Upper lobe of right lung (tissue), 1 donor: ENCODE results near the gene SSBP1. TPM values are rescaled to one million over a fixed set of nuclear protein-coding genes. Genes with fewer than 3 reads are reported as not detected.

Experiments used
- ATAC-seq: fragments of 200-7000 bp; cut with Tn5 transposase; one replicate; pipeline ENCODE4 v1.9.1; 2020; ENCODE audit warnings: mild to moderate bottlenecking, moderate library complexity
- DNase-seq: peaks from one replicate; pipeline ENCODE4 v3.0.0-alpha.2; 2020
- H3K27ac ChIP-seq: fragments of 200-600 bp; one replicate; pipeline ENCODE4 v1.8.0; 2022
- H3K27me3 ChIP-seq: fragments of 200-600 bp; one replicate; pipeline ENCODE4 v1.8.0; 2022; ENCODE audit warnings: mild to moderate bottlenecking
- H3K36me3 ChIP-seq: fragments of 200-600 bp; one replicate; pipeline ENCODE4 v1.8.0; 2022
- H3K4me1 ChIP-seq: fragments of 200-600 bp; one replicate; pipeline ENCODE4 v1.8.0; 2022
- H3K4me3 ChIP-seq: fragments of 200-600 bp; one replicate; pipeline ENCODE4 v1.8.0; 2022; ENCODE audit warnings: mild to moderate bottlenecking
- H3K9me3 ChIP-seq: fragments of 200-600 bp; one replicate; pipeline ENCODE4 v1.8.0; 2022
- intact Hi-C: fragments of 100-400 bp; cut with DNase I; formaldehyde crosslinking; loops from one replicate; pipeline ENCODE4 v1.11.0; 2022
- total RNA-seq: library from RNA; stranded (reverse); fragmentation: NEBNext Ultra II Directional; extraction: Animal tissue kit (Norgen Biotek cat#: 25700); gene quantifications from one replicate; pipeline ENCODE4 v1.2.1, GENCODE V29; 2021
- TF ChIP-seq, protein P1 (sequence below): fragments of 200-600 bp; IDR thresholded peaks from one replicate; pipeline ENCODE4 v1.8.0; 2022; ENCODE audit warnings: antibody characterized with exemption
- donor health status: DM: no; HTN: yes; CAD: no; lungs with severe emphysema.

Gene SSBP1
- total RNA-seq, 1 donor from 2014 or later, result 64.9 TPM

DNA sequence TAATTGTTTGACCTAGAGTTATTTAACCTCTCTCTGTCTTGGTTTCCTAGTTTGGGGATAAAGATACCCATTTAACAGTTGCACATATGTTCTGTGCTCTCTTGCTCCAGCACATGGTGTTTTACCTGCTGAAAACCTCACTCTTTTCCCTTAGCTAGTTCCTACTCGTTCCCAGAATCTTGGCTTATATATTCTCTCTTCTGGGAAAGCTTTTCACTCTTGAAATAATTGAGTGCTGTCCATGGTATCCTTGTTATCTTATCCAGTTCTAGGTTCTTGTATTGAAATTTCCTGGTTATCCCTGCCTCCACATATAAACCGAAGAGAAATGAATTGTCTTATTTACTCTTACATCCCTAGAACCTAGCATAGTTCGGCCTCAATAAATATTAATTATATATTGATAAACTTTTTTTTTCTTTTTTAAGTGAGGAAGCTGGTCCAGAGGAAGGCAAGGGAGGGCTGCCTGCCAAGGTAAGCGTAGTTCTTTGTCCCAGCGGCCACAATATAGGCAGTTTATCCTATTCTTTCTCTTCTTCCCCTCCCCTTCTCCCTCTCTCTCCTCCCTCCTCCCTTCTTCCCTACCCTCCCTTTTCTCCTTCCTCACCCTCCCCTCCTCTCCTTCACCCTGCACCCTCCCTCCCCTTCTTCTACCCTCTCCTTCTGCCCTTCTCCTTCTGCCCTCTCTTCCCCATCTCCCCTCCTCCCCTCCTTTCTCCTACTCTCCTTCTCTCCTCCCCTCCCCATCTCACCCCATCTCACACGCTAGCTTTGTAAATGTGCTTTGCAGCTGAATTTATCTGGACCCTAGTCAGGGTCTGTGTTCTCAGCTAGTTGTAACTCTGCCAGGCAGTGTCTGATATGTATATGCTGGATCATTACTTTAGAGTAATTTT is 22.1 kb upstream of the SSBP1 start:
- Histone ChIP-seq H3K9me3 (no peaks in the 10 kb centered on the region), H3K27me3 (no peaks in the 10 kb centered on the region), H3K36me3 (no peaks in the 10 kb centered on the region), H3K4me1 (no peaks in the 10 kb centered on the region), H3K27ac (no peak overlapping the region), H3K4me3 (no peak overlapping the region)
- intact Hi-C loops, result no loop called here
- DNase-seq (no peak), ATAC-seq (no peak)
- TF ChIP-seq, protein P1, sequence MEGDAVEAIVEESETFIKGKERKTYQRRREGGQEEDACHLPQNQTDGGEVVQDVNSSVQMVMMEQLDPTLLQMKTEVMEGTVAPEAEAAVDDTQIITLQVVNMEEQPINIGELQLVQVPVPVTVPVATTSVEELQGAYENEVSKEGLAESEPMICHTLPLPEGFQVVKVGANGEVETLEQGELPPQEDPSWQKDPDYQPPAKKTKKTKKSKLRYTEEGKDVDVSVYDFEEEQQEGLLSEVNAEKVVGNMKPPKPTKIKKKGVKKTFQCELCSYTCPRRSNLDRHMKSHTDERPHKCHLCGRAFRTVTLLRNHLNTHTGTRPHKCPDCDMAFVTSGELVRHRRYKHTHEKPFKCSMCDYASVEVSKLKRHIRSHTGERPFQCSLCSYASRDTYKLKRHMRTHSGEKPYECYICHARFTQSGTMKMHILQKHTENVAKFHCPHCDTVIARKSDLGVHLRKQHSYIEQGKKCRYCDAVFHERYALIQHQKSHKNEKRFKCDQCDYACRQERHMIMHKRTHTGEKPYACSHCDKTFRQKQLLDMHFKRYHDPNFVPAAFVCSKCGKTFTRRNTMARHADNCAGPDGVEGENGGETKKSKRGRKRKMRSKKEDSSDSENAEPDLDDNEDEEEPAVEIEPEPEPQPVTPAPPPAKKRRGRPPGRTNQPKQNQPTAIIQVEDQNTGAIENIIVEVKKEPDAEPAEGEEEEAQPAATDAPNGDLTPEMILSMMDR, result no peak

DNA sequence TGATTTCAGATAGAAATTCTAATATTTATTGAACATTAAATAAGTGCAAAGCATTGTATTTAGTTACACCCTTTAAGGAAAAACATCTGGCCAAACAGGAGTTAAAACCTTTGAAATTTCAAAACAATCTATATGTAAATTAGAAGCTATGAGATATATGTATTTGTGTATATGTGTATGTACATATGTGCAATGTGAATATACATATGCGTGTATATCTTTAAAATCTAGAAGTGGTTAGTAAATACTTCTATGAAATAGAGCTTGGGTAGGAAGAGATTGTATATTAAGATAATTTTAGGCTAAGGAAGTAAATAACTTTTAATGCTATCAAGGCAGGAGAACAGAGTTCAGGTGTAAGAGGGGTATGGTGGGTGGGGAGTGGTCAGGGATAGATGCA is 20.7 kb upstream of the SSBP1 start:
- Histone ChIP-seq H3K4me1 (no peaks in the 10 kb centered on the region), H3K27me3 (no peaks in the 10 kb centered on the region), H3K9me3 (no peaks in the 10 kb centered on the region), H3K4me3 (no peak overlapping the region), H3K27ac (no peak overlapping the region), H3K36me3 (no peaks in the 10 kb centered on the region)
- intact Hi-C loops, result no loop called here
- no peak for ATAC-seq
- no peak for DNase-seq
- TF ChIP-seq, protein P1, result no peak

DNA sequence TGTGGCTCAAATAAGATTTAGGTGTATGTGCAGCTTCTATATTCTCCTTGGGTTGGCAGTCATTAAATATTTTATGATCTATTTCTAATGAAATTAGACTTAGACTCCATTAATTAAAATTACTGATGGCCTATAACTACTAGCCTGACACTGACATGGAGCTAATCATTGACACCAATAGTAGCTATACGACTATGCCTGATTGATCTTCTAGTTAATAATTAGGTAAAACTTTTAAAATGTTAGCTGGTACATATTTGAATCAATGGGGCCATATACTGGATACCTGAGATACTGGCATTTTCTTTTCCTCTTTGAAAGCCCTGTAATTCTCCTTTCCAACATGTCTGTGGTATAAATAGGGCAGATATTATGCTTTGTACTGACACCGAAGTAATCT is 15.6 kb upstream of the SSBP1 start:
- intact Hi-C loops, result no loop called here
- TF ChIP-seq, protein P1, result no peak
- H3K36me3 ChIP-seq, result no peaks in the 10 kb centered on the region
- H3K9me3 ChIP-seq, result no peaks in the 10 kb centered on the region
- no peaks in the 10 kb centered on the region for H3K4me1 ChIP-seq
- no peaks in the 10 kb centered on the region for H3K27me3 ChIP-seq
- H3K27ac ChIP-seq, result no peak overlapping the region
- DNase-seq, result no peak
- ATAC-seq, result no peak
- no peak overlapping the region for H3K4me3 ChIP-seq

DNA sequence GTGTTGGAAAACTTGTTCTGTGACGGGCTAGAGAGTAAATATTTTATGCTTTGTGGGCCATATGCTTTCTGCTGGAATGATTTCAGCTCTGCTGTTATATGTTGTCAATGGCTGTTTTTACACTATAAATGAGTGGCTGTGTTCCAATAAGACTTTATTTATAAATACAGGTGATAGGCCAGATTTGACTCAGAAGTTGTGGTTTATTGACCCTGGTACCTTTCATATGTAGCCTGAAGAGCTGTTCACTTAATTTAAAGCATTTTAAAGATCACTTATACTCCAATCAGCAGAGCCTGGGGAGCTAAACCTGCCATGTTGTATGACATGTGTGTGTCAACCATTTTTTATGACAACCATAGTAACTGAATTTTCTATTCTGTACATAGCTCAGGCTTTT is 9.1 kb upstream of the SSBP1 start:
- intact Hi-C loops, result no loop called here
- DNase-seq (no peak), ATAC-seq (no peak)
- no peaks in the 10 kb centered on the region for H3K4me1 ChIP-seq
- no peak overlapping the region for H3K4me3 ChIP-seq
- H3K27me3 ChIP-seq, result no peaks in the 10 kb centered on the region
- H3K9me3 ChIP-seq, result no peaks in the 10 kb centered on the region
- no peak overlapping the region for H3K27ac ChIP-seq
- TF ChIP-seq, protein P1, result no peak
- H3K36me3 ChIP-seq, result no peaks in the 10 kb centered on the region

DNA sequence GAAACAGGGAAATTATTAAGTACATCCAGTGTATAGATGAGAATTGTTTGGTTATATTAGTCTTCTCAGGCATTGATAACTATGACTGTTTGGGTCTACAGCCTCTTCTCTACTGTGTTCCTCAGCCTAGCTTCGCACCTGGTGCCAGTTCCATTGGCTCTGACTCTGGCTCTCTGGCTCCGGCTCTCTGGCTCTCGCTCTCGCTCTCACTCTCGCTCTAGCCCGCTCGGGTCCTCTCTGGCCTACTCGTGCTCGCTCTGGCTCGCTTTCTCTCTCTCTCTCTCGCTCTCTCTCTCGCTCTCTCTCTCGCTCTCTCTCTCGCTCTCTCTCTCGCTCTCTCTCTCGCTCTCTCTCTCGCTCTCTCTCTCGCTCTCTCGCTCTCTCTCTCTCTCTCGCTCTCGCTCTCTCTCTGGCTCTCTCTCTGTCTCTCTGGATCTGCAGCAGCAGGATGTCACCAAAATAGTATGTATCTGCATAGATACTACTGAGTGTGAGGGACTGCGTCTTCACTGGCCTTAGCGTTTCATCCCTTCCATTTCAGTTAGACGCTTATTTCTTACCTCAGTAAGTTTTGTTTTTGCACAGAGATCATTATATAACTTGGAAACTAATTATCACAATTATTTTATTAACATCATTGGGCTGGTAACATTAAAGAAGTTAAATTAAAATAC is 6.5 kb upstream of the SSBP1 start:
- no peaks in the 10 kb centered on the region for H3K27me3 ChIP-seq

More for the DNA sequence above, 6.5 kb upstream of the SSBP1 start:
- DNase-seq (no peak), ATAC-seq (no peak)
- Histone ChIP-seq H3K27ac (no peak overlapping the region), H3K9me3 (no peaks in the 10 kb centered on the region), H3K4me1 (no peaks in the 10 kb centered on the region), H3K4me3 (no peak overlapping the region), H3K36me3 (no peaks in the 10 kb centered on the region)
- intact Hi-C loops, result no loop called here
- TF ChIP-seq, protein P1, result no peak
